K562 (cell line): Measurements from ENCODE around the gene OR10G4. TPM values are rescaled to one million over a fixed set of nuclear protein-coding genes. Genes with fewer than 3 reads are reported as not detected.

Experiments used
- ATAC-seq: fragments of 200-7000 bp; cut with Tn5 transposase; 3 replicates; pipeline ENCODE4 v1.9.1; 2020; ENCODE audit warnings: moderate library complexity
- Bru-seq: library from RNA; stranded (reverse); fragments of 400-500 nt; gene quantifications from one replicate; lab custom pipeline; 2021; lab: Mats Ljungman, UMichigan
- BruChase-seq, 2 experiments: library from RNA; stranded (reverse); fragments of 400-500 nt; gene quantifications; one replicate each; lab custom pipeline; 2021; lab: Mats Ljungman, UMichigan
- BruUV-seq: library from RNA; stranded (reverse); fragments of 400-500 nt; replicated peaks from 2 replicates; lab custom pipeline; 2021; lab: Mats Ljungman, UMichigan
- CTCF ChIA-PET: fragments of 300-600 bp; formaldehyde crosslinking; extraction: SDS; loops from one replicate; lab custom pipeline; 2021; ENCODE audit warnings: low intra/inter-chr PET ratio; lab: Yijun Ruan, JAX
- POLR2A ChIA-PET: fragments of 300-600, 350-650 bp; sonication (Branson Sonifier 250); formaldehyde crosslinking; extraction: SDS; loops from one replicate; lab custom pipeline; 2021; ENCODE audit warnings: antibody characterized with exemption, inconsistent platforms; lab: Yijun Ruan, JAX
- DNase-seq, 4 experiments: peaks; one replicate each; pipeline versions ENCODE4 v3.0.0 to v3.0.0-alpha.2; 2011 to 2018; ENCODE audit warnings: low spot score in 3 of 4, mixed read lengths in 3 of 4; ENCODE audit errors: extremely low read depth in 1 of 4
- FAIRE-seq: peaks from 2 replicates; lab custom pipeline; 2011; peaks lifted over from hg19 to GRCh38; lab: Jason Lieb, UNC
- H2AFZ ChIP-seq: 2 replicates; pipeline ENCODE4 v1.6.0; 2011; ENCODE audit warnings: low read depth, low read length, control low read depth, inconsistent platforms
- H3K27ac ChIP-seq: fragments of 200-600 bp; 3 replicates; pipeline ENCODE4 v1.8.0; 2011; ENCODE audit warnings: low read depth, mild to moderate bottlenecking, control low read depth, inconsistent platforms, low read length, moderate library complexity, mixed read lengths; ENCODE audit errors: extremely low read depth
- H3K27me3 ChIP-seq, 2 experiments: fragments of 300-600 bp in 1 of 2; 2 replicates in 1 of 2; 3 replicates in 1 of 2; pipeline versions ENCODE4 v1.6.0 to v1.8.0; 2011; ENCODE audit warnings: inconsistent platforms in 2 of 2, low read length in 2 of 2, mild to moderate bottlenecking in 1 of 2, mixed read lengths in 1 of 2, moderate library complexity in 1 of 2; ENCODE audit not compliant: control insufficient read depth in 2 of 2, insufficient read depth in 2 of 2
- H3K36me3 ChIP-seq: fragments of 300-600 bp; 3 replicates; pipeline ENCODE4 v1.8.0; 2011; ENCODE audit warnings: mild to moderate bottlenecking, low read length, inconsistent platforms; ENCODE audit not compliant: control insufficient read depth, insufficient read depth
- H3K4me1 ChIP-seq, 2 experiments: fragments of 200-600 bp in 1 of 2; replicated peaks in 1 of 2; 2 replicates in 1 of 2; 3 replicates in 1 of 2; pipeline versions ENCODE4 v1.5.1 to v1.8.0; 2011; ENCODE audit warnings: inconsistent platforms in 2 of 2, low read length in 2 of 2, mild to moderate bottlenecking in 1 of 2, mixed read lengths in 1 of 2, moderate library complexity in 1 of 2; ENCODE audit not compliant: control insufficient read depth in 2 of 2, insufficient read depth in 2 of 2
- H3K4me2 ChIP-seq: 2 replicates; pipeline ENCODE4 v1.6.1; 2011; ENCODE audit warnings: low read length, control low read depth, inconsistent platforms, mixed read lengths; ENCODE audit not compliant: insufficient read depth
- H3K4me3 ChIP-seq: fragments of 200-600 bp; sonication (generic), shearing (Covaris generic); 2 replicates; pipeline ENCODE4 v1.5.1; 2016; ENCODE audit warnings: control low read depth, inconsistent platforms
- H3K79me2 ChIP-seq: fragments of 200-600 bp; 3 replicates; pipeline ENCODE4 v1.8.0; 2011; ENCODE audit warnings: low read length, inconsistent platforms; ENCODE audit not compliant: control insufficient read depth, insufficient read depth
- H3K9ac ChIP-seq, 2 experiments: 2 replicates each; pipeline versions ENCODE4 v1.6.0 to v1.6.1; 2011; ENCODE audit warnings: low read depth in 2 of 2, low read length in 2 of 2, control low read depth in 1 of 2, inconsistent platforms in 1 of 2, mild to moderate bottlenecking in 1 of 2, mixed read lengths in 1 of 2; ENCODE audit not compliant: insufficient read depth in 1 of 2
- H3K9me1 ChIP-seq: one replicate; pipeline ENCODE4 v1.6.0; 2011; ENCODE audit warnings: inconsistent platforms, mild to moderate bottlenecking, low read length, moderate library complexity; ENCODE audit not compliant: control insufficient read depth, insufficient read depth
- H3K9me3 ChIP-seq: replicated peaks from 2 replicates; pipeline ENCODE4 v1.5.1; 2011; ENCODE audit warnings: low read depth, low read length, inconsistent platforms; ENCODE audit not compliant: control insufficient read depth, insufficient read depth
- H4K20me1 ChIP-seq: replicated peaks from 2 replicates; pipeline ENCODE4 v1.6.1; 2011; ENCODE audit warnings: low read length, inconsistent platforms, mixed read lengths; ENCODE audit not compliant: control insufficient read depth, insufficient read depth
- E2F1 ChIP-seq: sonication (generic); formaldehyde crosslinking; IDR thresholded peaks from 2 replicates; pipeline ENCODE4 v1.8.1; 2023; ENCODE audit warnings: mild to moderate bottlenecking, missing genetic modification reagents, moderate library complexity
- ERF ChIP-seq: fragments of 450-650 bp; formaldehyde crosslinking; IDR thresholded peaks from 2 replicates; pipeline ENCODE4 v1.4.0; 2020; ENCODE audit warnings: mild to moderate bottlenecking, mixed read lengths
- NR2C1 ChIP-seq, 2 experiments: fragments of 450-650 bp; IDR thresholded peaks; 2 replicates each; pipeline ENCODE4 v1.6.1; 2017; ENCODE audit warnings: mild to moderate bottlenecking in 2 of 2, antibody characterized with exemption in 1 of 2, inconsistent platforms in 1 of 2, missing compliant biosample characterization in 1 of 2, missing genetic modification characterization in 1 of 2
- PHTF2 ChIP-seq: fragments of 250-450 bp; sonication (Bioruptor Pico); IDR thresholded peaks from 2 replicates; pipeline ENCODE4 v1.5.0; 2021; ENCODE audit warnings: mild to moderate bottlenecking
- RBM25 ChIP-seq: fragments of 200-400 bp; formaldehyde crosslinking; IDR thresholded peaks from 2 replicates; pipeline ENCODE4 v1.6.1; 2018; ENCODE audit warnings: low read length, low read depth, moderate library complexity; ENCODE audit not compliant: severe bottlenecking
- ZC3H4 ChIP-seq: sonication (generic); formaldehyde crosslinking; IDR thresholded peaks from 2 replicates; pipeline ENCODE4 v1.9.0; 2021; ENCODE audit warnings: missing genetic modification reagents, borderline replicate concordance
- ZFP36 ChIP-seq: fragments of 150-350 bp; IDR thresholded peaks from 2 replicates; pipeline ENCODE4 v1.6.1; 2018; ENCODE audit warnings: low read length, low read depth; ENCODE audit not compliant: partially characterized antibody
- ZMIZ1 ChIP-seq, 2 experiments: fragments of 150-350 bp in 1 of 2; IDR thresholded peaks; 2 replicates each; pipeline ENCODE4 v1.6.1; 2012 to 2016; ENCODE audit warnings: low read depth in 2 of 2, low read length in 2 of 2, mild to moderate bottlenecking in 1 of 2, moderate library complexity in 1 of 2
- WGBS: fragments of 100-300 bp; shearing (Covaris generic); methylation state at CpG from one replicate; pipeline ENCODE4 v1.1.6; 2016; ENCODE audit warnings: low coverage, mixed read lengths; ENCODE audit not compliant: insufficient coverage; ENCODE audit errors: missing lambda C conversion rate; 5-methylcytosine and 5-hydroxymethylcytosine counted together
- in situ Hi-C: fragments of 300-500 bp; cut with MboI; formaldehyde crosslinking; loops from 4 replicates; pipeline ENCODE4 v1.15.0; 2018; ENCODE audit warnings: inconsistent platforms, mixed read lengths
- intact Hi-C: fragments of 100-400 bp; cut with micrococcal nuclease; formaldehyde crosslinking; loops from 2 replicates; pipeline ENCODE4 v1.14.2; 2022
- long read RNA-seq, 3 experiments: library from polyadenylated mRNA in 2 of 3; library from RNA in 1 of 3; unstranded in 2 of 3; stranded (forward) in 1 of 3; transcript quantifications; one replicate each; pipeline ENCODE4 v2.0.0, GENCODE V29; 2019 to 2022
- polyA minus RNA-seq, 3 experiments: library from RNA; depleted of rRNA, polyadenylated mRNA; stranded (reverse); fragments of >200 nt; gene quantifications; 2 replicates each; pipeline ENCODE4 v1.2.3, GENCODE V29; 2011
- polyA plus RNA-seq, 8 experiments: library from polyadenylated mRNA; depleted of rRNA in 4 of 8; stranded (reverse) in 5 of 8; unstranded in 3 of 8; fragments of >200 nt; fragmentation: Nextera tagmentation in 2 of 8; fragmentation: Illumina TruSeq in 1 of 8; extraction: Ambion mirVana in 2 of 8; extraction: Trizol in 1 of 8; gene quantifications; 2 replicates each; pipeline versions ENCODE4 v1.2.1 to v1.2.3, GENCODE V29; 2011 to 2014; ENCODE audit warnings: inconsistent platforms in 1 of 8, missing spikeins in 1 of 8
- total RNA-seq, 7 experiments: library from RNA; depleted of rRNA in 6 of 7; stranded (reverse); fragments of >200 nt in 6 of 7; fragmentation: Illumina TruSeq in 2 of 7; extraction: Trizol in 2 of 7; gene quantifications; 2 replicates each; pipeline versions ENCODE4 v1.2.1 to v1.2.3, GENCODE V29; 2011 to 2021; ENCODE audit warnings: low replicate concordance in 1 of 7

Gene OR10G4
- total RNA-seq (2011; cell fraction: chromatin; rRNA removed; ENCODE audit: low replicate concordance): not detected in 2 replicates
- total RNA-seq (2011; cell fraction: nucleolus; rRNA removed): not detected in 2 replicates
- not detected in 2 replicates for total RNA-seq (2011; cell fraction: nucleoplasm; rRNA removed)
- total RNA-seq (2014; rRNA removed): not detected in 2 replicates
- not detected in 2 replicates for total RNA-seq (2014; rRNA removed; fragmentation: Illumina TruSeq; extraction: Trizol)
- not detected in 2 replicates for total RNA-seq (2015; rRNA removed; fragmentation: Illumina TruSeq; extraction: Trizol)
- total RNA-seq (2021): not detected in 2 replicates
- polyA plus RNA-seq (2011; rRNA removed): not detected in 2 replicates
- polyA plus RNA-seq (2011; cell fraction: cytosol; rRNA removed): not detected in 2 replicates
- not detected in 2 replicates for polyA plus RNA-seq (2011; cell fraction: nucleus; rRNA removed)
- not detected in 2 replicates for polyA plus RNA-seq (2012)
- not detected in 2 replicates for polyA plus RNA-seq (2014; fragmentation: Illumina TruSeq; extraction: Trizol)
- polyA plus RNA-seq (2014; fragmentation: Nextera tagmentation; extraction: Ambion mirVana): not detected
- polyA plus RNA-seq (2014; rRNA removed): not detected in 2 replicates
- not detected in 2 replicates for polyA minus RNA-seq (2011; rRNA and poly(A)+ RNA removed)
- polyA minus RNA-seq (2011; cell fraction: cytosol; rRNA and poly(A)+ RNA removed): not detected in 2 replicates
- not detected in 2 replicates for polyA minus RNA-seq (2011; cell fraction: nucleus; rRNA and poly(A)+ RNA removed)
- not detected for Bru-seq, nascent RNA
- not detected for BruChase-seq, experiment 1, labeled RNA remaining after a 2-hour chase
- BruChase-seq, experiment 2, labeled RNA remaining after a 6-hour chase: not detected
- long read RNA-seq, experiment 1: 0 reads
- long read RNA-seq, experiment 2: 0 reads
- long read RNA-seq, experiment 3: 0 reads

GRCh38 chr11:124012697-124013096 is at the start of gene OR10G4:
Gene OR10G4, plus strand, starts transcription at chr11:124012997. Its CDS starts 2,578 bp downstream, at chr11:124015575.
- no peak for TF ChIP-seq NR2C1 (IDR thresholded peaks at IDR 0.05)
- TF ChIP-seq NR2C1 (tag; IDR thresholded peaks at IDR 0.05): no peak
- TF ChIP-seq ZC3H4 (CRISPR knock-in tag): no peak
- no peak for TF ChIP-seq RBM25
- no peak for TF ChIP-seq PHTF2 (CRISPR knock-in tag)
- no peak for TF ChIP-seq ZFP36
- no peak for TF ChIP-seq ERF
- no peak for TF ChIP-seq E2F1 (CRISPR knock-in tag)
- TF ChIP-seq ZMIZ1 (IDR thresholded peaks at IDR 0.05; ENCODE audit: low read depth in 2 of 2, low read length in 2 of 2): no peak
- BruUV-seq: no TSS peak
- H3K9ac ChIP-seq: no peak within 1 kb of the TSS
- H3K4me3 ChIP-seq: no peak within 1 kb of the TSS
- H3K4me2 ChIP-seq: no peak within 1 kb of the TSS
- no peaks in the 10 kb centered on the region for H3K79me2 ChIP-seq
- no peaks in the 10 kb centered on the region for H3K4me1 ChIP-seq
- CTCF ChIA-PET: no interaction called here
- no peaks in the 10 kb centered on the region for H3K27me3 ChIP-seq
- intact Hi-C loops: no loop called here
- no peak for ATAC-seq
- POLR2A ChIA-PET: no interaction called here
- no peak within 1 kb of the TSS for H2AFZ ChIP-seq
- H4K20me1 ChIP-seq: no peaks in the 10 kb centered on the region
- WGBS: 0% methylated on average over 2 of the region's 2 CpGs
- DNase-seq: no peak
- no peak for FAIRE-seq
- H3K9me3 ChIP-seq: no peaks in the 10 kb centered on the region
- H3K36me3 ChIP-seq: no peaks in the 10 kb centered on the region
- no peaks in the 10 kb centered on the region for H3K9me1 ChIP-seq
- no peak within 1 kb of the TSS for H3K27ac ChIP-seq
- in situ Hi-C loops: no loop called here
